Tracheal epithelial cell (primary cell): Measurements from ENCODE around the gene TMEM253. TPM values are rescaled to one million over a fixed set of nuclear protein-coding genes. Genes with fewer than 3 reads are reported as not detected.

Experiments used
- total RNA-seq: library from RNA; depleted of rRNA; stranded (reverse); fragments of >200 nt; gene quantifications from 2 replicates; pipeline ENCODE4 v1.2.1, GENCODE V29; 2014

TMEM253 gene
- 0.24 TPM in 1 of 2 replicates, not detected in the other for total RNA-seq

DNA sequence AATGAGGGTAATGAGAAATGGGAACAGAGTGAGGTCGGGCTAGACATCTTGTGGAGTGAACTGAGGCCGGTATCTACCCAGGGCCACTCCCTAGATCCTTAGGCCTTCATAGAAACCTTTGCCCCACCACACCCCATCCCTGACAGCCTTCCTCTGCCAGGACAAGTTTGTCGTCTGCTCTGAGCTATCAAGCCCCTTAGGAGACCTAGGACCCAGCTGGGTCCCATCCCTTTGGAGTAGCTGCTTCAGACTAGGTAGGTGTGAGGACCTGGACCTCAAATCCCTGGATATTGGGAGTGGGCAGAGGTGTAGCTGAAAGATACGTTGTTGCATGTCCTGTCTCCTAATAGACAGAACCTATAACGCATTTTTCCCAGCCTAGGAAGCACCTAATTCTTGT lies at the start of gene TMEM253:
Gene TMEM253, plus strand, starts transcription at position 136 of the 400 bp plus-strand sequence. CDS start 278 bp downstream, outside the sequence.

DNA sequence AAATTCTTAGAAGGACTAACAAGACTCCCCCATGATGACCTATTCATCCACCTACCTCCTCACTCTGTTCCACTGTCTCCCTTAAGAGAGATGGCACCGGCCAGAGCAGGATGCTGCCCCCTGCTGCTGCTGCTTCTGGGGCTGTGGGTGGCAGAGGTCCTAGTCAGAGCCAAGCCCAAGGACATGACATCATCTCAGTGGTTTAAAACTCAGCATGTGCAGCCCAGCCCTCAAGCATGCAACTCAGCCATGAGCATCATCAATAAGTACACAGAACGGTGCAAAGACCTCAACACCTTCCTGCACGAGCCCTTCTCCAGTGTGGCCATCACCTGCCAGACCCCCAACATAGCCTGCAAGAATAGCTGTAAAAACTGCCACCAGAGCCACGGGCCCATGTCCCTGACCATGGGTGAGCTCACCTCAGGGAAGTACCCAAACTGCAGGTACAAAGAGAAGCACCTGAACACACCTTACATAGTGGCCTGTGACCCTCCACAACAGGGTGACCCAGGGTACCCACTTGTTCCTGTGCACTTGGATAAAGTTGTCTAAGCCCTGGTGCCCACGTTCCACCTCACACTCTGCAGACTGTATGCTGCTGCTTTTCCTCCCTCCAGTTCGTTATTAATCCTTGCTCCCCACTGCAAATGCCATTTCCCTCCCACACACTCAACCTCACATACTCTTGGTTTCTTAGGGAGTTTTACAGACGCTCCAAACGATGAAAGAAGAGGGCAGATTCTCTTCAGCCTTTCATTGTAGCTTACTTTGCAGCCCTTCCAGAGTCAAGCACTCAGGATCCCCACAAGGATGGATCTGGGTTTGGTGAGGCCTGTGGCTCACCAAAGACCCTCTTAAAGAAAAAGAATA lies 42.8 kb upstream of the TMEM253 start, which contains the start of gene RNASE8:
Gene RNASE8, plus strand, starts transcription at position 20 of the 873 bp plus-strand sequence. Its CDS starts 71 bp downstream, at position 91.

DNA sequence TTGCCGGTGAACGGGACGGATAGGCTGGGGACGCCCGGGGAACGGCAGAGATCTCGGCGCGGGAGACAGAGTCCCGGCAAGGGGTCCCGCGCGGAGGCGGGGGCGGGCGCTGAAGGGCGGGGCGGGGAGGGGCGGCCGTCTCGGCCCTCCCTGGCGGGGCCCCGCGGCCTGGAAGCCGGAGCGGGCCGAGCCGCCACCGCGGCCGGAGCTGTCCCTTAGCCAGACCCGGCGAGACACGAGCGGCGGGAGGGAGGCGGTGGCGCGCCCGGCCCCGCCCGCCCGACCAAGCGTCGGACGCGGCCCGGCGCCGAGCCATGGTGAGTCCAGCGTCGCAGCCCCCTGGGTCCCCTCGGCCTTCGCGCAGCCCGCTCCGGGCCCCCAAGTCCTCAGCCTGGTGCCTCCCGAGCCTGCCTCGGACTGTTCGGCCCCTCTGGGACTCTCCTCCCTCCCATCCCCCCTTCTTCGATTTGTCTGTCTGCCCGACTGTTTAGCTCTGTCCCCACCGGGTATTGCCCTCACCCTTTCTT lies 30.7 kb upstream of the TMEM253 start, which contains the start of gene ARHGEF40:
Gene ARHGEF40, plus strand, starts transcription at position 222 of the 527 bp plus-strand sequence. Its CDS starts 93 bp downstream, at position 315.

DNA sequence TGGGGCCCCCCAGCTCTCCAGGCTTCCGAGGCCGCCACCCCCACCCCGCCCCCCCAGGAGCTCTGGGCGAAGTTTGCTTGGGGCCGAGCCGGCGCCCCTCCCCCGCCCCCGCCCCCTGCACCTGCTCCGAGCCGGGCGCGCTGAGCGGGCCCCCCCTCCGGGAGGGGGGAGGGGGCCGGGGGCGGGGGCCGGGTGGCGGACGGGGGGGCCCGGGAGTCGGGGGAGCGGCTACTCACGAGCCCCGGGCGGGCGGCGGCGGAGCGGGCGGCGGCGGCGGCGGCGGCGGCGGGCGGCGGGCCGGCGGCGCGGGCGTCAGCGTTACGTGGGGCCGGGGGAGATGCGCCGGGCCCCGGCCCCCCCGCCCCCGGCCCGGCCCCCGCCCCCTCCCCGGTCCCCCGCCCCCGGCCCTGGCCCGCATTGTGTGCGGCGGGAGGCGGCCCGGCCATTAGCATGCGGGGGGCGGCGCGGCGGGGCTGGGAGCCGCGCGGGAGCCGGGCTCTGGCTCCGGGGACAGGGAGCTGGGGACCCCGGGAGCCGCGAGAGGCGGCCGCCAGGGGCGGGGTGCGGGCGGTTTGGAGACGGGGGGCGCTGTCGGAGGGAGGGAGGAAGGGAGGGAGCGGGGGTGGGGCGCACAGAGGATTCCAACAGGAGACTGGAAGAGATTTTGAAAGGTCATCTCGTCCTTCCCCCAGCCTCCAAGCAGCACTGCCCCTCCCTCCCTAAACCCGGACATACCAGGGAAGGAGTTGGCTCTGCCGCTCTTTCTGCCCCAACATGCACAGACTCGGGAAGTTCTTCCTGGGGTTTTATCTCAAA lies 2.6 kb upstream of the TMEM253 start, which contains the start of gene ZNF219:
Gene ZNF219, minus strand, starts transcription at position 580 of the 816 bp plus-strand sequence. CDS start 5,064 bp downstream, outside the sequence.

Other genes starting within 250 kb of the TMEM253 start
- not detected in 2 replicates for gene RNASE3, start 209.7 kb upstream of the TMEM253 start, total RNA-seq
- not detected in 2 replicates for gene RNASE2, start 145.6 kb upstream of the TMEM253 start, total RNA-seq
- 47.2 and 64.6 TPM in 2 replicates for gene METTL17, start 111.1 kb upstream of the TMEM253 start, total RNA-seq
- gene SLC39A2, start 101.8 kb upstream of the TMEM253 start, total RNA-seq, result 0.48 TPM in 1 of 2 replicates, not detected in the other
- gene NDRG2, start 76.0 kb upstream of the TMEM253 start, total RNA-seq, result 11.8 and 13.2 TPM in 2 replicates
- gene TPPP2, start 70.8 kb upstream of the TMEM253 start, total RNA-seq, result not detected in 2 replicates
- not detected in 2 replicates for gene RNASE13, start 66.3 kb upstream of the TMEM253 start, total RNA-seq
- 13.6 and 36.1 TPM in 2 replicates for gene RNASE7, start 58.7 kb upstream of the TMEM253 start, total RNA-seq
- 0.72 TPM in 1 of 2 replicates, not detected in the other for gene RNASE8, start 43.2 kb upstream of the TMEM253 start, total RNA-seq
- gene ARHGEF40, start 30.8 kb upstream of the TMEM253 start, total RNA-seq, result 11.5 and 18.3 TPM in 2 replicates
- gene ZNF219, start 2.4 kb upstream of the TMEM253 start, total RNA-seq, result 10.2 and 23.1 TPM in 2 replicates
- gene OR5AU1, start 55.0 kb downstream of the TMEM253 start, total RNA-seq, result not detected in 2 replicates
- 740 and 773 TPM in 2 replicates for gene HNRNPC, start 168.4 kb downstream of the TMEM253 start, total RNA-seq
- gene RPGRIP1, start 179.0 kb downstream of the TMEM253 start, total RNA-seq, result not detected in 2 replicates